Activated CD8-positive, alpha-beta T cell treated with anti-CD3 and anti-CD28 coated beads, Interleukin-2, amount 10 ng/mL, durations not matched to agents 7 days and 5 days (primary cell): Measurements from ENCODE around the gene FAF1. TPM values are rescaled to one million over a fixed set of nuclear protein-coding genes. Genes with fewer than 3 reads are reported as not detected.
"Not testable (repeated sequence)": the region's sequence is repeated elsewhere in the genome, so short reads cannot be mapped to it uniquely, and the experiment has no call there.

ENCODE experiments used
- ATAC-seq: fragments of 150-1000 bp; cut with Tn5 transposase; one replicate; pipeline ENCODE4 v1.10.0; 2021; ENCODE audit warnings: moderate library complexity
- CTCF ChIA-PET: fragments of 350-600 bp; sonication (Branson Sonifier 250); formaldehyde crosslinking; loops from one replicate; lab custom pipeline; 2021; ENCODE audit warnings: antibody characterized with exemption; lab: Charles Lee
- POLR2A ChIA-PET: fragments of 350-600 bp; sonication (Branson Sonifier 250); formaldehyde crosslinking; loops from one replicate; lab custom pipeline; 2021; ENCODE audit warnings: antibody characterized with exemption; lab: Charles Lee
- DNase-seq: peaks from one replicate; pipeline ENCODE4 v3.0.0-alpha.2; 2020
- H3K27ac Mint-ChIP-seq: one replicate; pipeline ENCODE4 v1.8.0; 2021; ENCODE audit warnings: mild to moderate bottlenecking, mixed read lengths
- H3K27me3 Mint-ChIP-seq: one replicate; pipeline ENCODE4 v1.8.0; 2021; ENCODE audit warnings: low read depth, mixed read lengths
- H3K36me3 Mint-ChIP-seq: one replicate; pipeline ENCODE4 v1.8.0; 2021; ENCODE audit warnings: low read depth, mixed read lengths
- H3K4me1 Mint-ChIP-seq: one replicate; pipeline ENCODE4 v1.8.0; 2021; ENCODE audit warnings: low read depth, mixed read lengths
- H3K4me3 Mint-ChIP-seq: one replicate; pipeline ENCODE4 v1.8.0; 2021; ENCODE audit warnings: mild to moderate bottlenecking, mixed read lengths
- H3K9me3 Mint-ChIP-seq: one replicate; pipeline ENCODE4 v1.8.0; 2022; ENCODE audit warnings: mixed read lengths; ENCODE audit not compliant: insufficient read depth
- total RNA-seq, 2 experiments: library from RNA; stranded (reverse); gene quantifications; one replicate each; pipeline ENCODE4 v1.2.3, GENCODE V29; 2021

FAF1 gene
- total RNA-seq, 2 experiments from 2014 or later = 95.6 to 104 TPM

DNA sequence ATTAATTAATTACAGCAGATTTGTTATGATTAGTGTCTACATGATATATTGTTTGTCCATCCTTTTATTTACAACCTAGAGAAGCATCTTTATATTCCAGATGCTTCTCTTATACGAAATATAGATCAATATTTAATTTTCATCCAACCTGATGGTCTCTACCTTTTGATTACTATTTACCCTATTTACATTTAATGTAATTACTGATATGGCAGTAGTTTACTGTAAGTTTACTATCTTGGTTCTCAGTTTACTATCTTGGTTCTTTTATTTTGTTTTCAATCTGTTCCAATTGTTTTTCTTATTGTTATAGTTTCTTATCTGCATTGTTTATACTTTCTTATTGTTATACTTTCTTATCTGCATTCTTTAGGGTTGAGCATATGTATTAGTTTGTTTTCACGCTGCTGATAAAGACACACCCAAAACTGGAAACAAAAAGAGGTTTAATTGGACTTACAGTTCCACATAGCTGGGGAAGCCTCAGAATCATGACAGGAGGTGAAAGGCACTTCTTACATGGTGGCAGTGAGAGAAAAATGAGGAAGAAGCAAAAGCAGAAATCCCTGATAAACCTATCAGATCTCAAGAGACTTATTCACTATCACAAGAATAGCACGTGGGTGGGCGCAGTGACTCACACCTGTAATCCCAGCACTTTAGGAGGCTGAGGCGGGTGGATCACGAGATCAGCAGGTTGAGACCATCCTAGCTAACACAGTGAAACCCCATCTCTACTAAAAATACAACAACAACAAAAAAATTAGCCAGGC, 28.9 kb downstream of the FAF1 start:
- H3K9me3 Mint-ChIP-seq = no peaks in the 10 kb centered on the region
- DNase-seq (no peak), ATAC-seq (no peak)
- CTCF ChIA-PET = interaction anchor here (1.1 to 2.5 kb wide), 5 partner anchors 9 to 259 kb away, joined by 3 to 42 read pairs (median 4); partner anchors contain the start of gene CDKN2C
- H3K4me1 Mint-ChIP-seq = peaks cover 10% of the 10 kb centered on the region
- no peak overlapping the region for H3K27ac Mint-ChIP-seq
- H3K4me3 Mint-ChIP-seq = no peak overlapping the region
- peaks cover 7% of the 10 kb centered on the region for H3K36me3 Mint-ChIP-seq
- POLR2A ChIA-PET = interaction anchor here (2.0 kb wide), 1 partner anchor 38 kb away, joined by 9 read pairs; the partner anchor contains the start of gene CDKN2C
- H3K27me3 Mint-ChIP-seq = no peaks in the 10 kb centered on the region

DNA sequence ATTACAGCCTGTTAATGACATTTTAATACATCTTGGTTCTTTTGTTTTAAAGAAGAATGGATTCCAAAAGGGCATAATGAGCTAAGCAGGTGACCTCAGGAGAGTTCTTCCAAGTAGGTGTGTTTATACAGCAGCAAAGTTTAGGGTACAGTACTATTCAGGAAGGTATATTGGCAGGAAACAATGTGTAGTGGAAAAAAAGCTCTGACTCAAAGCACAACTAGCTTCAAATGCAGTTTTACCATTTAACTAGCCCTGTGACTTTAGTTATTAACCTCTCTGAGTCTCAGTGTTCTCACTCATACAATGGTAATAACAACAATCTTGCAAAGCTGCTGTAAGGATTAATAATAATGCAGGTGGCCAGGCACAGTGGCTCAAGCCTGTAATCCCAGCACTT, 29.9 kb downstream of the FAF1 start:
- ATAC-seq = peak; percentile 44
- no peak overlapping the region for H3K4me3 Mint-ChIP-seq
- peaks cover 7% of the 10 kb centered on the region for H3K36me3 Mint-ChIP-seq
- H3K9me3 Mint-ChIP-seq = no peaks in the 10 kb centered on the region
- H3K27me3 Mint-ChIP-seq = no peaks in the 10 kb centered on the region
- CTCF ChIA-PET = interaction anchor here (0.5 to 2.5 kb wide), 26 partner anchors 8 to 366 kb away, joined by 3 to 42 read pairs (median 5); partner anchors contain the start of genes CDKN2C and FAF1
- DNase-seq = no peak
- H3K27ac Mint-ChIP-seq = no peak overlapping the region
- H3K4me1 Mint-ChIP-seq = peaks cover 10% of the 10 kb centered on the region
- POLR2A ChIA-PET = interaction anchor here (0.8 to 2.0 kb wide), 3 partner anchors 30 to 39 kb away, joined by 3 to 9 read pairs (median 3); partner anchors contain the start of genes CDKN2C and FAF1

GRCh38 chr1:50929376-50929958, 30.6 kb downstream of the FAF1 start:
- ChIA-PET POLR2A (interaction anchor here (0.9 to 2.0 kb wide), 3 partner anchors 31 to 48 kb away, joined by 3 to 9 read pairs (median 3); partner anchors contain the start of genes CDKN2C and FAF1), CTCF (interaction anchor here (0.5 to 2.5 kb wide), 31 partner anchors 8 to 367 kb away, joined by 3 to 42 read pairs (median 5); partner anchors contain the start of genes CDKN2C and FAF1)
- DNase-seq = no peak
- Mint-ChIP-seq H3K27ac (no peak overlapping the region), H3K9me3 (no peaks in the 10 kb centered on the region), H3K4me3 (no peak overlapping the region), H3K4me1 (peaks cover 10% of the 10 kb centered on the region), H3K27me3 (no peaks in the 10 kb centered on the region), H3K36me3 (peaks cover 8% of the 10 kb centered on the region)
- no peak for ATAC-seq

DNA sequence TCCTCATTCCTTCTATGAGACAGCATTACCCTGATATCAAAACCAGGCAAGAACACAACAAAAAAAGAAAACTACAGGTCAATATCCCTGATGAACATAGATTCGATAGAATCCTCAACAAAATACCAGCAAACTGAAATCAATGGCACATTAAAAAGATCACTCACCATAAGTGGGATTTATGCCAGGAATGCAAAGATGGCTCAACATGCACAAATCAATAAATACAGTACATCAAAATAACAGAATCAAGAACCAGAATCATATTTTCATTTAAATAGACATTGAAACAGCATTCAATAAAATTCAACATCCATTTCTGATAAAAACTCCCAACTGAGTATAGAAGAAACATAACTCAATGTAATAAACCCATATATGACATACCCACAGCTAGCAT, 36.5 kb downstream of the FAF1 start:
- H3K36me3 Mint-ChIP-seq = peaks cover 32% of the 10 kb centered on the region
- POLR2A ChIA-PET = no interaction called here
- CTCF ChIA-PET = no interaction called here
- H3K9me3 Mint-ChIP-seq = peaks cover 30% of the 10 kb centered on the region
- DNase-seq (no peak), ATAC-seq (no peak)
- no peaks in the 10 kb centered on the region for H3K27me3 Mint-ChIP-seq
- H3K4me3 Mint-ChIP-seq = no peak overlapping the region
- no peak overlapping the region for H3K27ac Mint-ChIP-seq
- H3K4me1 Mint-ChIP-seq = no peaks in the 10 kb centered on the region

- Mint-ChIP-seq H3K27me3 (no peaks in the 10 kb centered on the region), H3K36me3 (peaks cover 28% of the 10 kb centered on the region), H3K27ac (no peak overlapping the region), H3K4me1 (peaks cover 1% of the 10 kb centered on the region), H3K4me3 (no peak overlapping the region), H3K9me3 (peaks cover 30% of the 10 kb centered on the region)
- POLR2A ChIA-PET = no interaction called here
- ATAC-seq = no peak
- CTCF ChIA-PET = interaction anchor here (1.2 kb wide), 1 partner anchor 9 kb away, joined by 10 read pairs; no protein-coding TSS in a partner anchor
- no peak for DNase-seq
These were observed 39.0 kb downstream of the FAF1 start for GRCh38 chr1:50921029-50921428.

GRCh38 chr1:50920409-50920808, 39.7 kb downstream of the FAF1 start:
- peaks cover 30% of the 10 kb centered on the region for H3K9me3 Mint-ChIP-seq
- H3K36me3 Mint-ChIP-seq = peaks cover 28% of the 10 kb centered on the region
- no peak for DNase-seq
- H3K4me1 Mint-ChIP-seq = peaks cover 1% of the 10 kb centered on the region
- no peaks in the 10 kb centered on the region for H3K27me3 Mint-ChIP-seq
- no peak for ATAC-seq
- POLR2A ChIA-PET = no interaction called here
- H3K4me3 Mint-ChIP-seq = no peak overlapping the region
- H3K27ac Mint-ChIP-seq = no peak overlapping the region
- CTCF ChIA-PET = interaction anchor here (1.2 kb wide), 1 partner anchor 9 kb away, joined by 10 read pairs; no protein-coding TSS in a partner anchor

GRCh38 chr1:50917138-50918137, 42.6 kb downstream of the FAF1 start:
- ChIA-PET CTCF (interaction anchor here (0.7 to 1.6 kb wide), 2 partner anchors 12 to 129 kb away, joined by 3 to 5 read pairs; no protein-coding TSS in a partner anchor), POLR2A (no interaction called here)
- Mint-ChIP-seq H3K36me3 (peaks cover 18% of the 10 kb centered on the region), H3K4me3 (no peak overlapping the region), H3K9me3 (peaks cover 14% of the 10 kb centered on the region), H3K4me1 (peaks cover 1% of the 10 kb centered on the region), H3K27ac (no peak overlapping the region), H3K27me3 (no peaks in the 10 kb centered on the region)
- ATAC-seq = no peak
- no peak for DNase-seq

- peaks cover 1% of the 10 kb centered on the region for H3K4me1 Mint-ChIP-seq
- peaks cover 9% of the 10 kb centered on the region for H3K9me3 Mint-ChIP-seq
- no peaks in the 10 kb centered on the region for H3K27me3 Mint-ChIP-seq
- ATAC-seq (no peak), DNase-seq (no peak)
- no peak overlapping the region for H3K4me3 Mint-ChIP-seq
- CTCF ChIA-PET = interaction anchor here (0.9 kb wide), 1 partner anchor 14 kb away, joined by 4 read pairs; no protein-coding TSS in a partner anchor
- peaks cover 18% of the 10 kb centered on the region for H3K36me3 Mint-ChIP-seq
- POLR2A ChIA-PET = interaction anchor here (0.5 kb wide), 1 partner anchor 38 kb away, joined by 5 read pairs; no protein-coding TSS in a partner anchor
- H3K27ac Mint-ChIP-seq = no peak overlapping the region
These were observed 44.4 kb downstream of the FAF1 start for GRCh38 chr1:50915621-50916020.

DNA sequence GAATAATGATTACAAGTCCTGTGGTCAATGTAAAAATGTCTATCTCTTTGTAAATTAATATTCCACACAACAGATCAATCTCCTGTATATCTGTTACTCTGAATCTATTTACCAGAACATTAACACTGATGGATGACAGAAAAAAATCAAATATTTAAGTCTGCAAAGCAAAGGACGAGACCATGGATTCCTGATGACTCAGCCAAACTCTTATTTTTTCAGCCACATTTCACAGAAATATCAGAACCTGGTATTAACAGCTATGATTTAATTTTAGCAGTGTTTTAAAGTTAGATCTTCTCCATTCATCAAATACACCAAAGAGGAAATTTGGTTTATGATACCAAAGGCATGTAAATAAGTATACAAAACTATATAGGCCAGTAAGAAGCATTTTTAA, 46.1 kb downstream of the FAF1 start:
- POLR2A ChIA-PET = no interaction called here
- CTCF ChIA-PET = no interaction called here
- peaks cover 23% of the 10 kb centered on the region for H3K36me3 Mint-ChIP-seq
- H3K27me3 Mint-ChIP-seq = no peaks in the 10 kb centered on the region
- peaks cover 1% of the 10 kb centered on the region for H3K4me1 Mint-ChIP-seq
- ATAC-seq (no peak), DNase-seq (no peak)
- no peak overlapping the region for H3K4me3 Mint-ChIP-seq
- H3K9me3 Mint-ChIP-seq = peaks cover 4% of the 10 kb centered on the region
- no peak overlapping the region for H3K27ac Mint-ChIP-seq

DNA sequence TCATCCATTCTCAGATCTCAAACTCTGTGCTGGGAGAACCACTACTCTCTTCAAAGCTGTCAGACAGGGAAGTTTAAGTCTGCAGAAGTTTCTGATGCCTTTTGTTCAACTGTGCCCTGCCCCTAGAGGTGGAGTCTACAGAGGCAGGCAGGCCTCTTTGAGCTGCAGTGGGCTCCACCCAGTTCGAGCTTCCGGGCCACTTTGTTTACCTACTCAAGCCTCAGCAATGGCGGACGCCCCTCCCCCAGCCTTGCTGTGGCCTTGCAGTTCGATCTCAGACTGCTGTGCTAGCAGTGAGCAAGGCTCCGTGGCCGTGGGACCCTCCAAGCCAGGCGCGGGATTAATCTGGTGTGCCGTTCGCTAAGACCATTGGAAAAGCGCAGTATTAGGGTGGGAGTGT, 49.7 kb downstream of the FAF1 start:
- H3K4me3 Mint-ChIP-seq, H3K27me3 Mint-ChIP-seq, H3K4me1 Mint-ChIP-seq, ATAC-seq, POLR2A ChIA-PET, H3K9me3 Mint-ChIP-seq, DNase-seq, H3K27ac Mint-ChIP-seq: not testable (repeated sequence)
- CTCF ChIA-PET = interaction anchor here (1.0 kb wide), 1 partner anchor 20 kb away, joined by 3 read pairs; no protein-coding TSS in a partner anchor
- peaks cover 23% of the 10 kb centered on the region for H3K36me3 Mint-ChIP-seq

GRCh38 chr1:50907610-50908009, 52.5 kb downstream of the FAF1 start:
- ATAC-seq, CTCF ChIA-PET, H3K4me3 Mint-ChIP-seq, POLR2A ChIA-PET, H3K4me1 Mint-ChIP-seq, H3K27ac Mint-ChIP-seq, H3K9me3 Mint-ChIP-seq, DNase-seq, H3K27me3 Mint-ChIP-seq: not testable (repeated sequence)
- H3K36me3 Mint-ChIP-seq = peaks cover 17% of the 10 kb centered on the region
